Measurements from ENCODE around the gene DOCK3.
A peak's percentile ranks its signal among the peaks of the same experiment; 100 is the strongest.
"Not testable (repeated sequence)": the region's sequence is repeated elsewhere in the genome, so short reads cannot be mapped to it uniquely, and the experiment has no call there.

DOCK3 gene

DNA sequence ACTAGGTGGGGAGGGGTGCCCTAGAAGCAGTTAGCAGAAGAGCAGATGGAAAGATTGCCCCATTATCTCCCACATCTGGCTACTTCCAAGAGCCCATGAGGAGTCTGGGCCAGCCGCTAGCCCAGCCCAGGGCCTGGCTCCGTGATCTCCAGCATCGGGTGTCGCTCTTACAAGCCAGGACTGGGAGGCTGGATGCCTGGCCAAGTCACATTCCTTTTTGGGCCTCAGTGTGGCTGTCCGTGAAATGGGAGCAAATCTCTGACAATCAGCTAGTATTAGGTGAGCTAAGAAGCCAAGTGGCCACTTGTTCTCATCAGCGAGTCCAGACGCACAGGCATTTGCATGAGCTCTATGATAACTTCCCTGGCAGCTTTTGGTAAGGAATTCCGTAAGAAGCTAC lies 23.3 kb upstream of the DOCK3 start:
- no peak for DNase-seq

GRCh38 chr3:50651920-50652529 lies 22.7 kb upstream of the DOCK3 start:
- DNase-seq = no peak

DNA sequence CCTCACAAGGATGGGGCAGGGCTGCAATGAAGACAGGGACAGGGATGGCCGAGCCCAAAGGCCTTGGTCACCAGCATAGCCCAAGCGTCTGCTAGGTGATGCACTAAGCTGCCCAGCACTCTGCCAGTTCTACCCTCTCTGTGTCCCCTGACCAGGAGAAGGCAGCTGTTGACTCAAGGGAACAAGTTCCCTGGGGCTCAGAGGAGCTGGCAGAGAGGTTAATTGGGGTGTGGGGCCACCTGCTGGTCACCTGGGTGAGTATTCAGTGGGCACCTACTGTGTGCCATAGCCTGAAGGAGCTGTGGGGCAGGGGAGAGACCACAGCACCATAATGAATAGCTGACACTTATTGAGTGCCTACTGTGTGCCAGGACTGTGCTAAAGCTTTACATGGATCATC lies 22.0 kb upstream of the DOCK3 start:
- peak; percentile 35 for DNase-seq

DNA sequence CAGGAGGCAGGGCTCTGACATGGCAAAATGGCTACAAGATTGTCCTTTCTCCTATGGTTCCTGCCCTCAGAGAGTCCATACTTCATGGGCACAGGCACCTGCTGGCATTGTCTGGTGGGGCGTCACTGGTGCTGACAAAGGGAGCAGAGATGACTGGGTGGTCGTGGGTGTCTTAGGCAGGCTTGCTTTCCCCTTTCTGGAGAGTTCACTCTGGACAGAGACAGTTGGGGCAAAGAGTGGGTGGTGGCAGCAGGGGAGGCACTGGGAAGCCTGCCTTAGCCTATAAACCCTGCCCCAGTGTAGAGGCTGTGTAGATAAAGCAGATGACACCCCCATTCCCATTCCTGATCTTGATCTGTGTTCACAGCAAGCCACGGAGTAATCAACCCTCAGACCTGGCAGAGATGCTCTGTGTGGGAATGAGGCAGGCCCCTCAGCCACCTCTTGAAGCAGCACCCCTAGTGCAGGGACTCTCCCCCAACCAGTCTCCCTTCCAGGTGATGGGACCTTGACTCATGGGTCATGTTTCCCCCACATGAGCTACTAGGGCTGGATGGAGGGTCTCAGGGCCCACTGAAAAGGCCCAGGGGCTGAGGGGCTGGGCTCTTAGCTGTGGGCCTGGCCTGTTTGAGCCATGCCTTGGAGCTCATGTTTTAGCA lies 20.7 kb upstream of the DOCK3 start:
- no peak for DNase-seq

DNA sequence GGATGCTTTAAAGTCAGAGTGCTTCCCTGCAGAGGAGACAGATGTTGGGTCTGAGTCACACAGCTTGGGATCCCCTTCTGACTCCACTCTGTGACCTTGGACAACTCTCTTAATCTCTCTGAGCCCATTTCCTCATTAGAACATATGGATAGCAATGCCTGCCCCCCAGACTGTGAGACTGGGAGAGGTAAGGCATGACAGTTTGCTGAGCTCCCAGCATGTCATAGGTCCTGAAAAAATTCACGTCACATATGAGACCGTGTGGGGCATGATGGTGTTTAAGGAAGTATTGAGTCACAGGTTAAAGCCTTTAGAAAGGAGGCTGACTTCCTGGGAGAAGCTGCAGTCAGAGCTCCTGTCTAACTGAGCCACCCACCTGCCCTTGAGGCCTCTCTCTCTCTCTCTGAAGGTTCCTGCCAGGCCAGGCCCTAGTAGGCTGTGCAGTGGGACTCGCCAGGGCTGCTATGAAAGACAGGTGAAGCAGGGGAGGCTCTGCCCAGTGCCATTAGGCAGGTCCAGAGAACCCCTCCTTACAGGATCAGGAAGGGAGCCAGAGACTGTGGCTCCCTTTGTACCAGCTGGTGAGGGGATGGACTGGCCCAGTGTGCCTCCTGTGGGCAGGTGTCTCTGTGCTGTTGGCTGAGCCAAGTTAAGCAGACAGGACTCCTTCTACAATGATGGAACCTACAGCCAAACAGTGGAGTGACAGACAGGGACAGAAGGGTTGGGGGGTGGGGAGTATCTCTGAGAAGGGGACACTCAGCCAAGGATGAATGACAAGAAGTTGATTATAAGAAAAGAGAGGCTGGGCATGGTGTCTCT lies 19.5 kb upstream of the DOCK3 start:
- DNase-seq = no peak

DNA sequence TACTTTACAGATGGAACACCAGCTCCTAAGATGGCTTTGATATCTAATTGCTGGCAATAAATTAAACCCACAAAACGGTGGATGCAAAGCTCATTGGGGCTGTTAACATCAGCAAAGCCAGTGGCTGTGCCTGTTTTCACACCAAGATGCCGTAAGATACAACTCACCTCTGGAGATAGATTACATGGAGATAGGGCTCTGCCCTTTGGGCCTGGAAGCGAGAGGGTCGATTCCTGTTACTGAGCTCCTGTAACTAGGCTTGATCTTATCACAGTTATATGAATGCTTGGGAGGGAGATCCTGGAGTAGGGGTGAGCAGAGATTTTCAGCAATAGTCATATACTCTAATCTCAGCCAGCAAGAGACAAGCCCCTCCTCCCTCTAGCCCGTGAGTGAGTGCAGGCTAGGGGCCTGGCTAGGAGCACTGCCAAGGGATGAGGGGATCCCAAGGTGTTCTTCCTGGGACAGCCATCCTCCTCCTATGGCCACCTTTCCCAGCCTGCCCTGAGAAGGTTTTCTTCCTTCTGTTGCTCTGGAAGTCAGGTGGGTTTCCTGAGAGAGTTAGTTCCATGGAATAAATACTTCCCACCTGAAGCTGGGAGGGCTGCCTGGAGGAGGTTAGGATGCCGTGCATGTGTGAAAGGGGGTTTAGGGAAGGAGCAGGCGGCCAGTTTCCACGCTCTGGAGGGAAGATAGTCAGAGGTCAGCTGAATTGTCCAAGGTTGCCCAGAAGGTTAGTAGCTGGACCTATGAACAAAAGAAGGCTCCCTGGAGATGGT lies 18.1 kb upstream of the DOCK3 start:
- DNase-seq = no peak

DNA sequence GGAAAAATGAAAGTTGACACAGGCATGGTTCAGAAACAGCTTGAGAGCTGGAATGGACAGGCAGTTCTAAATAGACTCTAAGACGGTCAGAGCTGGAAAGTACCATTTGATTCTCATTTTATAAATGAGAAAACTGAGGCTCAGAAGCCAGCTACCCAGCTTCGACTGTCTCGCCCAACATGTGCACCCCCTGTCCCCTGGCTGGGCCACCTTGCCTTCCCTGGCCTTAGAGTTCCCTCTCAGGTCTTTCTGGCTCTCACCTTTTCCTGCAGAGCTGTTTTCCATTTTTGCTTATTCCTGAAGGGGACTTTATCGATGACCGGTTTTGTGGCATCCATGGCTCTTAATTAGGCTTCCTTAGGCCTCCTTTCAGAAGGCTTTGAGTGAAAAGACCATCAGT lies 17.3 kb upstream of the DOCK3 start:
- no peak for DNase-seq

- no peak for DNase-seq
Observed at GRCh38 chr3:50657816-50658215, 16.9 kb upstream of the DOCK3 start.

DNA sequence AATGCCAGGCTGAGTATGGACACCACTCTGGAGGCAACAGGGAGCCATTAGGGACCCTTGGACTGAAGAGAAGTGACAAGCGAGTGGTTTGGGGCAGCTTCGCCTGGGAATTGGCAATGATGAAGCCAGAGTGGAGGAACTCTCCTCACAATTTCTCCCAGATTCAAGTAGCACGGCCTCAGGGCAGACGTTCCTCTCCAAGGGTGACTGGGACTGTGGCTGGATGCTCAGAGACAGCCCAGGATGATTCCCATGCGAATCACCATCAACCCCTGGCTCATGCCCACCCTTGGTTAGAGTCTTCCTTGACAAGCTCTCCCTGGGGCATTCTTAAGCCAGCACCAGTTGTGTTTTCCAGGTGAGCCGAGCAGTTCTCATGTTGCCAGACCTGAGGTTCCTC lies 16.3 kb upstream of the DOCK3 start:
- DNase-seq = no peak

- no peak for DNase-seq
Observed at GRCh38 chr3:50658831-50659230, 15.9 kb upstream of the DOCK3 start.

GRCh38 chr3:50660386-50660785 lies 14.3 kb upstream of the DOCK3 start:
- DNase-seq = no peak

DNA sequence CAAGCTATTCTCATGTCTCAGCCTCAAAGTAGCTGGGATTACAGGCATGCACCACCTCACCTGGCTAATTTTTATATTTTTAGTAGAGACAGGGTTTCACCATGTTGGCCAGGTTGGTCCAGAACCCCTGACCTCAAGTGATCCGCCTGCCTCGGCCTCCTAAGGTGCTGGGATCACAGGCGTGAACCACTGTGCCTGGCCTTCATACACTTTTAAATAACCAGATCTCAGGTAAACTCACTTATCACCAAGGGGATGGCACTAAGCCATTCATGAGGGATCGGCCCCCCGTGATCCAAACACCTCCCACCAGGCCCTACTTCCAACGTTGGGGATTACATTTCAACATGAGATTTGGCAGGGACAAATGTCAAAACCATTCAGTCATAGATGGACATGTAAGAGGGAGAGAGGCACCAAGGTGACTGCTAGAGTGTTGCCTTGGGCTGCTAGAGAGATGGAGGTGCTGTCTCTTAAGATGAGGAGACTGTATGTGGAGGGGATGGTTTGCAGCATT lies 13.3 kb upstream of the DOCK3 start:
- no peak for DNase-seq

DNA sequence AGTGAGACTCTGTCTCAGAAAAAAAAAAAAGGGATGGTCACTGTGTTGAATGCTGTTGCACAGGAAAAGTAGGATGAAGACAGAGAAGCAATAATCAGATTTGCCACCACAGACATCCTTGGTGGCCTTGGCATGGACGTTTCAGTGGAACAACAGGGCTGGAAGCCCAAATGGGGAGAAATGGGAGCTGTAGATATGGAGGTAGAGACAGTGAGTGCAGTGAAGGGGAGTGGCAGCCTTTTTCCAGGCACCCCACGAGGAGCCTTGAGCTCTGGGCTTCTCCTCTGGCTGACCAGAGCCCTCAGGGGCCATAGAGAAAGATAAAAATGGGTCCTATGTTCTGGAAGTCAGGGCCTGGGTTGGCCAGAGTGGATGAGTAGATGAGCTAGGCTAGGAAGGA lies 12.3 kb upstream of the DOCK3 start:
- DNase-seq = no peak

DNA sequence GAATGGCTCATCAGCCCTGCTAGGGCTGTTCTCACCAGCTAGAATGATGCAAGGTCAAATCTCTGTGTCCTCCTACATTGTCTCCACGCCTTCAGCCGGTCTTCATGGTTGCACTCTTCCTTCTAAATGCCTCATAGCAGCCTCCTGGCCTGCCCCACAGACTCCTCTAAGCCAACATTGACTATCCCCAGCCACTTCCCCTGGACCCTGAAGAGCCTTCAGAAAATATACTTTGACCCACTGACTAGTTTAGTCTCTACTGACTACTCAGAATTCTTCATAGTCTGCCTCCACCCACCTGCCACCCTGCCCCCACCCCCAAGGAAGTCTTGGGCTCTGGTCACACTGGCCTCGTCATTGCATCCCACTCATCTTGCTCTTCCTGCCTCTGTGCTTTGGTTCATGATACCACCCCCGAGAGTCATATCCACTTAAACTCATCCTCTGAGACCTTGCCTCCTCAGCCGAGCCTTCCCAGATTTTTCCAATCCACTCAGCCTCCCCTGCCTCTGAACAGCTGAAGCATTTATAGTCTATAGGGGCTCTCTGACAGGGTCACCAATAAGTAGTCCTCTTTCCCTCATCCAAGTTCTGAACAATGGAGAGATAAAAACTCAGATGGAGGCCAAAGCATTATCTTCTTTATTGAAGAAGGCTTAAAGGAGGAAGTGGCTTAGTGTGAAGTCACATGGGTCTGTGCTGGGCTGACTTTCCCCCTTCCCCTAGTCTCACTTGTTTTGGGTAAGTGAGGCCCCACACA lies 9.5 kb upstream of the DOCK3 start:
- no peak for DNase-seq

GRCh38 chr3:50665841-50666115 lies 8.9 kb upstream of the DOCK3 start:
- not testable (repeated sequence) for DNase-seq

GRCh38 chr3:50666837-50667236 lies 7.9 kb upstream of the DOCK3 start:
- DNase-seq = no peak

GRCh38 chr3:50671331-50671730 lies 3.4 kb upstream of the DOCK3 start:
- no peak for DNase-seq

GRCh38 chr3:50672656-50673055 lies 2.1 kb upstream of the DOCK3 start:
- no peak for DNase-seq

GRCh38 chr3:50673931-50674330 lies 796 bp upstream of the DOCK3 start:
- no peak for DNase-seq

DNA sequence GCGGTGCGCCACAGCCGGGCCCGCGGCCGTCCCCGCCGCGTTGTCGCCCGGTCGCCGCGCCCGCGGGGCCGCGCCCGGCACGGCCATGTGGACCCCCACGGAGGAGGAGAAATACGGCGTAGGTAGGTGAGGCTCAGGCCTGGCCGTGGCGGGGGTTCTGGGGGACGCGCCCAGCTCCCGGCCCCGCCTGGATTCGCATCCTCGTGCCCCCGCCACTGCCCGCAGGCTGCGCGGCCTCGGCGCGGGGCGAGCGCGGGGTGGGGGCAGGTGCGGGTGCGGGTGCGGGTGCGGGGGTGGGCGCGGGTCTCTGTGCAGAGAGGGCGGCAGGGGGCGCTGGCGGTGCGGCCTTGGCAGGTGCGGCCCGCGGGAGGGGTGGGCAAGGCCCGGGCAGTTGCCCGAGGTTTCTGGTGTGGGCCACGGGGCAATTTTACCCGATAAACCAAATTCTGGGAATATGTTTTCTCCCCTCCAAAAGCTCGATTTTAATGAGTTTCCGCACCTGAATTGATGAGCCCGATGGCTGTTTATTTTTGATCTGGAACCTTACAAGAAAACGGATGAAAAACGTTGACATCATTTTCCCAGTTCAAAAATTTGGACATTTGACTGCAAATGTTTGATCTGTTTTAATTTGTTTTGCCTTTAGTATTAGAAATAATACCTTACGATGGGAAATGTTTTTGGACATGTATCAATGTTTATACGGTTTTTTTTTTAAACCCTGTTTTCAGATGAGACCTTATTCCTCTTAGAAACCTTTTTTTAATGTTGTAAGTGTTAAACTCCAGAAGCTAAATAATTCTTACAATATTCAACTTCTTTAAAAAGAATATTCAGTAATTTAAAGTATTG lies 678 bp downstream of the DOCK3 start:
- peak; percentile 26 for DNase-seq

GRCh38 chr3:50676031-50676705 lies 1.4 kb downstream of the DOCK3 start:
- DNase-seq = no peak

Measured in central memory CD4-positive, alpha-beta T cell (primary cell).